ENCODE results near the gene MVD.

The MVD gene

GRCh38 chr16:88662843-88663606, at the start of gene MVD:
Gene MVD (minus strand): TSS chr16:88663091. CDS start chr16:88663080, 11 bp downstream.
- DNase-seq, result peak; percentile 90

- DNase-seq, result no peak
Observed at GRCh38 chr16:88712362-88712979, 49.6 kb upstream of the MVD start.

- DNase-seq, result no peak
Observed at GRCh38 chr16:88711750-88712340, 49.0 kb upstream of the MVD start.

GRCh38 chr16:88710556-88710955, 47.7 kb upstream of the MVD start:
- DNase-seq, result no peak

GRCh38 chr16:88706965-88707826, 44.3 kb upstream of the MVD start:
- DNase-seq, result no peak

- peak; percentile 51 for DNase-seq
Observed at GRCh38 chr16:88706229-88706964, 43.5 kb upstream of the MVD start, which contains the start of the genes CTU2 and RNF166. Gene CTU2 (plus strand): TSS chr16:88706503. CDS start chr16:88706531, 28 bp downstream. Gene RNF166 (minus strand): TSS chr16:88706408. CDS start chr16:88706325, 83 bp downstream.

- DNase-seq, result no peak
Observed at GRCh38 chr16:88705801-88706228, 42.9 kb upstream of the MVD start.

GRCh38 chr16:88705076-88705684, 42.3 kb upstream of the MVD start:
- DNase-seq, result no peak

GRCh38 chr16:88703486-88704309, 40.8 kb upstream of the MVD start:
- DNase-seq, result no peak

- no peak for DNase-seq
Observed at GRCh38 chr16:88702371-88703210, 39.7 kb upstream of the MVD start.

GRCh38 chr16:88701581-88702370, 38.9 kb upstream of the MVD start:
- no peak for DNase-seq

- DNase-seq, result no peak
Observed at GRCh38 chr16:88700636-88701482, 38.0 kb upstream of the MVD start.

GRCh38 chr16:88700322-88700635, 37.4 kb upstream of the MVD start:
- no peak for DNase-seq

GRCh38 chr16:88699180-88699579, 36.3 kb upstream of the MVD start:
- DNase-seq, result no peak

- DNase-seq, result no peak
Observed at GRCh38 chr16:88698646-88699045, 35.8 kb upstream of the MVD start.

GRCh38 chr16:88697831-88698615, 35.1 kb upstream of the MVD start:
- DNase-seq, result no peak

- no peak for DNase-seq
Observed at GRCh38 chr16:88697116-88697830, 34.4 kb upstream of the MVD start.
